GM12873 (cell line): Measurements from ENCODE around the gene ADPRHL1.

Source experiments
- TF ChIP-seq, protein P1 (sequence below): IDR thresholded peaks from 2 replicates; pipeline ENCODE4 v1.5.1; 2012; ENCODE audit warnings: low read depth, mild to moderate bottlenecking, moderate library complexity, low read length, control low read depth; ENCODE audit not compliant: insufficient read depth; ENCODE audit errors: missing control alignments

ADPRHL1 gene

DNA sequence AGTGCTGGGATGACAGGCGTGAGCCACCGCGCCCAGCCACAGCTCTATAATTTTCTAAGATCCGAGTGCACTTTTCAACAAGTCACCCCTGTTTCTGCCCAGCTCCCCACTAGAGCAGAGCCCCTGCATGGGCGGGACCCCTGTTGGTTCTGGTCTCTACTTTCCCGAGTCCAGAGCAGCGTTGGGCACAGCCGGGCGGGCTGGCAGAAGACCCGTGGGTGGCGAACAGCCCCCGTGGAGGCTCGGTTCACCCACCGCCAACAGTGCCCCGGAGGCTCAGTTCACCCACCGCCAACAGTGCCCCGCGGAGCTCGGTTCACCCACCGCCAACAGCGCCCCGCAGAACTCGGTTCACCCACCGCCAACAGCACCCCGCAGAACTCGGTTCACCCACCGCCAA lies 40.8 kb downstream of the ADPRHL1 start:
- TF ChIP-seq, protein P1, sequence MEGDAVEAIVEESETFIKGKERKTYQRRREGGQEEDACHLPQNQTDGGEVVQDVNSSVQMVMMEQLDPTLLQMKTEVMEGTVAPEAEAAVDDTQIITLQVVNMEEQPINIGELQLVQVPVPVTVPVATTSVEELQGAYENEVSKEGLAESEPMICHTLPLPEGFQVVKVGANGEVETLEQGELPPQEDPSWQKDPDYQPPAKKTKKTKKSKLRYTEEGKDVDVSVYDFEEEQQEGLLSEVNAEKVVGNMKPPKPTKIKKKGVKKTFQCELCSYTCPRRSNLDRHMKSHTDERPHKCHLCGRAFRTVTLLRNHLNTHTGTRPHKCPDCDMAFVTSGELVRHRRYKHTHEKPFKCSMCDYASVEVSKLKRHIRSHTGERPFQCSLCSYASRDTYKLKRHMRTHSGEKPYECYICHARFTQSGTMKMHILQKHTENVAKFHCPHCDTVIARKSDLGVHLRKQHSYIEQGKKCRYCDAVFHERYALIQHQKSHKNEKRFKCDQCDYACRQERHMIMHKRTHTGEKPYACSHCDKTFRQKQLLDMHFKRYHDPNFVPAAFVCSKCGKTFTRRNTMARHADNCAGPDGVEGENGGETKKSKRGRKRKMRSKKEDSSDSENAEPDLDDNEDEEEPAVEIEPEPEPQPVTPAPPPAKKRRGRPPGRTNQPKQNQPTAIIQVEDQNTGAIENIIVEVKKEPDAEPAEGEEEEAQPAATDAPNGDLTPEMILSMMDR = no peak

- TF ChIP-seq, protein P1 = no peak
Measured at GRCh38 chr13:113411216-113412023, 41.9 kb downstream of the ADPRHL1 start.

DNA sequence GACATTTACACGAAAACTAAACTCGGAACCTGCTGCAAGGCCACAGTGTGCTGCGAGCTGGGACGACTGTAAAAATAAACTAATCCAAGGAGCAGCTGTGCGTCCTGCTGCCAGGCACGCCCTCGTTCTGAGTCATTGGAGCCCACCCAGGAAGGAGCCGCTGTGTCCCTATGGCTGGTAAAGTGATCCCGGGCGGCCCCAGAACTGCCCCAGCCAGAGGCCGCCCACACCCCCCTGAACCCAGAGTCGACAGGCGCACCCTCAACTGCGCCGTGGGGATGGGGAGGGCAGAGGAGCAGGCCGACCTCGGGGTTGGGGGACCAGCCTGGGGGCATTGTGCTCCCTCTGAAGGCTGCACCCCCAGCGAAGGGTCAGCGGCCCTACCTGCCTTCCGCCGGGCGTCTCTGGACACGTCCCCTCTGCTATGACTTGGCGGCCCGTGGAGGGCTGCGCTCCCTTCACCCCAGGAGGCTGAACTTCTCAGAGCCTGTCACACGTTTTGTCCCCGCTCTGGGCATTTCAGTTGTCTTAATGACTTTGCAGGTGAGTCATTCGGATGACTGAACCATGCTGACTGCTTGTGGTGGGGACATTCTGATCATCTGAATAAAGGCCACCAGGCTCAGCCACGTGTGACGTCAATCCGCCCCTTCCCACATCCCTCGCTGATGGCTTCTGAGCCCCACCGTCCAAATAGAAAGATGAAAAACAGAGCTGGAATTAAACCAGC lies 42.7 kb downstream of the ADPRHL1 start:
- TF ChIP-seq, protein P1 = no peak

DNA sequence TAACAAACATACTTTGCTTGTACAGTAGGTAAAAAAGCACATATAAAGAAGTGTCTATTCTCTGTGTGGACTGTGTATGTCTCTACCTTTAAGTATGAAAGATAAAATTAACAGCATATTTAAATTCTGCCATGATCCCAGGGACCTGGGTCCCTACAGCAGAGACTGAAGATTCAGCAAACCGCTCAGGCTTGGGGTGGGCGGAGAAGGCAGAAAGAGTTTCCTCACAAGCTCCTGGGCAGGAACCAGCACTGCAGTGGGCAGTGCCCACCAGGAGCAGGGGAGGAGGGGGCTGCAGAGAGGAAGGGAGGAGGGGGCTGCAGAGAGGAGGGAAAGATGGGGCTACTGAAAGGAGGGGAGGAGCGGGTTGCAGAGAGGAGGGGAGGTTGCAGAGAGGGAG lies 44.7 kb downstream of the ADPRHL1 start:
- TF ChIP-seq, protein P1 = no peak

DNA sequence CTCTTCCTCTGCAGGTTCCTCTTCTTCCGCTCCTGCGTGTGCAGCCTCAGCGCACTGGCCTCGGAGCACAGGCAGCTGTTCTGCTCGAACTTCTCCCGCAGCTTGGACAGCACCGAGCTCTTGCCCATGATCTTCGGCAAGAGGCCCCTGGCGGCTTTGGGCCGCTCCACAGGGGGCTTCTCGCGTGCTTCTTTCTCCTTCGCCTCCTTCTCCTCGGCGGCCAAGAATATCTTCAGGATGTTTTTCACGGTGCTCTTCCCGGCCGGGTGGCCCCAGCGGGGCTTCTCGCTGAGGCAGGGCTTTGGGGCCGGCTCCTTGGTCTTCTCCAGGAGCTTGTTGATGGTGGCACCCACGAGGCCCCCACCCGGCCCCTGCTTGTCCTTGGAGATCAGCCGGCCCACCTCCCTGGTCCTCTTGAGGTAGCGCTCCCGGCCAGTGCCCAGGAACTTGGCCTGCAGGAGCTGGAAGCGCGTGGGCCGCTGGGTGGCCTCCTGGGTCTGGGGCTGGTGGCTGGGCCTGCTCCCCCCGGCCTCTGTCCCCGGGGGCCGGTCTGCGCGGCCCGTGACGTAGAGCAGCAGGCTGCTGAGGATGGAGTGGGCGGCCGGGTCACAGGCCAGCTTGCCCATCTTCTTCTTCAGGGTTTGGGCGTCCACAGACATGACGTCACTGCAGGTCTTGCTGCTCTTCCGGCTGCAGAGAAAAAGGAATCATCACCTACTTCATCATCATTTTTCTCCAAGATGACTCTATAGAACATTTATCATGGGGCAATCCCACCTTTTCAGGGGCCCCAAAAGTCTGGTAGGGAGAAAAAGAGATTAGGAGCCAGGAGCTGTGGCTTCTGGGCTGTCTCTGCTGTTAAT lies 45.5 kb downstream of the ADPRHL1 start:
- TF ChIP-seq, protein P1 = no peak

GRCh38 chr13:113407103-113407530 lies 46.2 kb downstream of the ADPRHL1 start:
- TF ChIP-seq, protein P1 = no peak
